ENCODE measurements around the gene MRPS33. TPM values are rescaled to one million over a fixed set of nuclear protein-coding genes. Genes with fewer than 3 reads are reported as not detected.

MRPS33 gene
- total RNA-seq, 2 experiments from 2014 or later = 95.5 to 101 TPM

GRCh38 chr7:141023295-141023694 is 8.5 kb upstream of the MRPS33 start:
- H3K36me3 Mint-ChIP-seq (ENCODE audit: low read depth) = peaks cover 6% of the 10 kb centered on the region
- peak overlapping the region; percentile 1 for H3K27ac Mint-ChIP-seq
- CTCF ChIA-PET = no interaction called here

GRCh38 chr7:141017555-141017954 is 2.8 kb upstream of the MRPS33 start:
- H3K27ac Mint-ChIP-seq = no peak overlapping the region
- H3K27me3 Mint-ChIP-seq = peaks cover 15% of the 10 kb centered on the region
- DNase-seq (no peak), ATAC-seq (no peak)
- TF ChIP-seq CTCF (IDR thresholded peaks at IDR 0.05) = no peak
- peaks cover 17% of the 10 kb centered on the region for H3K4me1 Mint-ChIP-seq (ENCODE audit: low read depth)
- H3K36me3 Mint-ChIP-seq (ENCODE audit: low read depth) = peaks cover 9% of the 10 kb centered on the region
- intact Hi-C loops (cut with micrococcal nuclease) = no loop called here
- POLR2A ChIA-PET = no interaction called here
- CTCF ChIA-PET = no interaction called here
- H3K4me3 Mint-ChIP-seq = no peak overlapping the region
- H3K9me3 Mint-ChIP-seq = peaks cover 4% of the 10 kb centered on the region

More at GRCh38 chr7:141023295-141023694, 8.5 kb upstream of the MRPS33 start:
- intact Hi-C loops (cut with micrococcal nuclease) = no loop called here
- ATAC-seq (no peak), DNase-seq (no peak)
- peaks cover 13% of the 10 kb centered on the region for H3K9me3 Mint-ChIP-seq
- H3K4me3 Mint-ChIP-seq = no peak overlapping the region
- H3K4me1 Mint-ChIP-seq (ENCODE audit: low read depth) = peaks cover 10% of the 10 kb centered on the region
- TF ChIP-seq CTCF (IDR thresholded peaks at IDR 0.05) = no peak
- peaks cover 13% of the 10 kb centered on the region for H3K27me3 Mint-ChIP-seq
- POLR2A ChIA-PET = interaction anchor here (0.6 kb wide), 1 partner anchor 217 kb away, joined by 5 read pairs; no protein-coding TSS in a partner anchor

- Mint-ChIP-seq H3K27ac (no peak overlapping the region), H3K27me3 (peaks cover 9% of the 10 kb centered on the region), H3K4me3 (no peak overlapping the region), H3K36me3 (ENCODE audit: low read depth) (peaks cover 9% of the 10 kb centered on the region), H3K4me1 (ENCODE audit: low read depth) (peaks cover 29% of the 10 kb centered on the region), H3K9me3 (peaks cover 4% of the 10 kb centered on the region)
- ATAC-seq = no peak
- ChIA-PET CTCF (interaction anchor here (2.1 kb wide), 1 partner anchor 205 kb away, joined by 8 read pairs; no protein-coding TSS in a partner anchor), POLR2A (no interaction called here)
- no peak for DNase-seq
- intact Hi-C loops (cut with micrococcal nuclease) = no loop called here
- no peak for TF ChIP-seq CTCF (IDR thresholded peaks at IDR 0.05)
These were observed 1.6 kb upstream of the MRPS33 start for GRCh38 chr7:141016349-141016748.

GRCh38 chr7:141014125-141014523 is 628 bp downstream of the MRPS33 start:
- CTCF ChIA-PET = interaction anchor here (0.9 to 5.9 kb wide), 10 partner anchors 31 to 724 kb away, joined by 3 to 69 read pairs (median 3); partner anchors contain the start of gene SSBP1
- TF ChIP-seq CTCF (IDR thresholded peaks at IDR 0.05) = no peak

GRCh38 chr7:141013345-141013715 is 1.4 kb downstream of the MRPS33 start:
- Mint-ChIP-seq H3K27ac (peak overlapping the region; percentile 100), H3K9me3 (peaks cover 4% of the 10 kb centered on the region), H3K4me1 (ENCODE audit: low read depth) (peaks cover 36% of the 10 kb centered on the region), H3K27me3 (peaks cover 2% of the 10 kb centered on the region), H3K36me3 (ENCODE audit: low read depth) (peaks cover 20% of the 10 kb centered on the region), H3K4me3 (peak overlapping the region; percentile 97)
- no peak for ATAC-seq
- TF ChIP-seq CTCF (IDR thresholded peaks at IDR 0.05) = no peak
- ChIA-PET CTCF (interaction anchor here (0.9 to 5.9 kb wide), 11 partner anchors 95 to 725 kb away, joined by 3 to 69 read pairs (median 3); partner anchors contain the start of gene SSBP1), POLR2A (interaction anchor here (0.6 to 1.6 kb wide), 4 partner anchors 80 to 316 kb away, joined by 3 to 5 read pairs (median 4); no protein-coding TSS in a partner anchor)
- DNase-seq = no peak
- intact Hi-C loops (cut with micrococcal nuclease) = loop anchor here (2.0 kb wide), 1 partner anchor 203 kb away; no protein-coding TSS in a partner anchor

More at GRCh38 chr7:141014125-141014523, 628 bp downstream of the MRPS33 start:
- Mint-ChIP-seq H3K27ac (peak overlapping the region; percentile 100), H3K4me1 (ENCODE audit: low read depth) (peaks cover 36% of the 10 kb centered on the region), H3K9me3 (peaks cover 4% of the 10 kb centered on the region), H3K4me3 (peak overlapping the region; percentile 97), H3K36me3 (ENCODE audit: low read depth) (peaks cover 18% of the 10 kb centered on the region), H3K27me3 (peaks cover 5% of the 10 kb centered on the region)
- intact Hi-C loops (cut with micrococcal nuclease) = loop anchor here (2.0 kb wide), 1 partner anchor 89 kb away; the partner anchor contains the start of gene BRAF
- no peak for DNase-seq
- POLR2A ChIA-PET = interaction anchor here (0.8 to 1.6 kb wide), 8 partner anchors 81 to 638 kb away, joined by 3 to 5 read pairs (median 3); partner anchors contain the start of gene BRAF
- peak; percentile 1 for ATAC-seq

Measured in activated CD8-positive, alpha-beta T cell treated with anti-CD3 and anti-CD28 coated beads for 36 hours (primary cell).